Activated CD4-positive, alpha-beta T cell treated with anti-CD3 and anti-CD28 coated beads, Interleukin-2, amount 10 ng/mL, durations not matched to agents 24 days and 14 days (primary cell): ENCODE results near the gene CCIN. TPM values are rescaled to one million over a fixed set of nuclear protein-coding genes. Genes with fewer than 3 reads are reported as not detected.

Source experiments
- DNase-seq: peaks from one replicate; pipeline ENCODE4 v3.0.0; 2022
- H3K27ac Mint-ChIP-seq: one replicate; pipeline ENCODE4 v1.8.0; 2022; ENCODE audit warnings: mild to moderate bottlenecking, mixed read lengths
- H3K27me3 Mint-ChIP-seq: one replicate; pipeline ENCODE4 v1.8.0; 2022; ENCODE audit warnings: mixed read lengths
- H3K36me3 Mint-ChIP-seq: one replicate; pipeline ENCODE4 v1.8.0; 2022; ENCODE audit warnings: low read depth, mild to moderate bottlenecking, mixed read lengths
- H3K4me1 Mint-ChIP-seq: one replicate; pipeline ENCODE4 v1.8.0; 2021; ENCODE audit warnings: mixed read lengths
- H3K4me3 Mint-ChIP-seq: one replicate; pipeline ENCODE4 v1.8.0; 2022; ENCODE audit warnings: mild to moderate bottlenecking, moderate library complexity, mixed read lengths
- H3K9me3 Mint-ChIP-seq: one replicate; pipeline ENCODE4 v1.8.0; 2021; ENCODE audit warnings: mixed read lengths
- intact Hi-C: fragments of 100-400 bp; cut with micrococcal nuclease; formaldehyde crosslinking; loops from one replicate; pipeline ENCODE4 v1.15.1; 2023
- total RNA-seq: library from RNA; stranded (reverse); gene quantifications from 2 replicates; pipeline ENCODE4 v1.2.3, GENCODE V29; 2022

The CCIN gene
- total RNA-seq, 1 donor from 2014 or later: not detected

GRCh38 chr9:36144309-36145232 is 24.6 kb upstream of the CCIN start:
- intact Hi-C loops: no loop called here
- Mint-ChIP-seq H3K4me3 (peak overlapping the region; percentile 85), H3K4me1 (peaks cover 85% of the 10 kb centered on the region), H3K36me3 (peaks cover 37% of the 10 kb centered on the region), H3K27me3 (no peaks in the 10 kb centered on the region), H3K27ac (peak overlapping the region; percentile 94), H3K9me3 (peaks cover 16% of the 10 kb centered on the region)
- peak; percentile 80 for DNase-seq

- H3K36me3 Mint-ChIP-seq: peaks cover 38% of the 10 kb centered on the region
- intact Hi-C loops: no loop called here
- H3K27ac Mint-ChIP-seq: no peak overlapping the region
- H3K4me1 Mint-ChIP-seq: peaks cover 80% of the 10 kb centered on the region
- H3K4me3 Mint-ChIP-seq: peak overlapping the region; percentile 85
- no peak for DNase-seq
- peaks cover 16% of the 10 kb centered on the region for H3K9me3 Mint-ChIP-seq
- no peaks in the 10 kb centered on the region for H3K27me3 Mint-ChIP-seq
Measured at GRCh38 chr9:36145970-36146369, 23.2 kb upstream of the CCIN start.

GRCh38 chr9:36146651-36147050 is 22.5 kb upstream of the CCIN start:
- DNase-seq: no peak
- peaks cover 81% of the 10 kb centered on the region for H3K4me1 Mint-ChIP-seq
- intact Hi-C loops: no loop called here
- no peaks in the 10 kb centered on the region for H3K27me3 Mint-ChIP-seq
- H3K9me3 Mint-ChIP-seq: peaks cover 16% of the 10 kb centered on the region
- no peak overlapping the region for H3K4me3 Mint-ChIP-seq
- H3K27ac Mint-ChIP-seq: no peak overlapping the region
- H3K36me3 Mint-ChIP-seq: peaks cover 40% of the 10 kb centered on the region

GRCh38 chr9:36147441-36148175 is 21.6 kb upstream of the CCIN start:
- Mint-ChIP-seq H3K9me3 (peaks cover 16% of the 10 kb centered on the region), H3K27me3 (no peaks in the 10 kb centered on the region), H3K4me1 (peaks cover 80% of the 10 kb centered on the region), H3K4me3 (peak overlapping the region; percentile 18), H3K36me3 (peaks cover 45% of the 10 kb centered on the region), H3K27ac (peak overlapping the region; percentile 41)
- DNase-seq: no peak
- intact Hi-C loops: loop anchor here (1.0 kb wide), 1 partner anchor 10 kb away; no protein-coding TSS in a partner anchor

GRCh38 chr9:36148311-36149051 is 20.7 kb upstream of the CCIN start:
- peaks cover 76% of the 10 kb centered on the region for H3K4me1 Mint-ChIP-seq
- H3K36me3 Mint-ChIP-seq: peaks cover 46% of the 10 kb centered on the region
- peak overlapping the region; percentile 5 for H3K4me3 Mint-ChIP-seq
- DNase-seq: peak; percentile 85
- H3K9me3 Mint-ChIP-seq: peaks cover 16% of the 10 kb centered on the region
- peak overlapping the region; percentile 45 for H3K27ac Mint-ChIP-seq
- intact Hi-C loops: loop anchor here (1.0 kb wide), 1 partner anchor 11 kb away; no protein-coding TSS in a partner anchor
- H3K27me3 Mint-ChIP-seq: no peaks in the 10 kb centered on the region

GRCh38 chr9:36149197-36149596 is 20.0 kb upstream of the CCIN start:
- peaks cover 16% of the 10 kb centered on the region for H3K9me3 Mint-ChIP-seq
- no peak for DNase-seq
- intact Hi-C loops: no loop called here
- peak overlapping the region; percentile 32 for H3K27ac Mint-ChIP-seq
- peaks cover 46% of the 10 kb centered on the region for H3K36me3 Mint-ChIP-seq
- H3K4me1 Mint-ChIP-seq: peaks cover 74% of the 10 kb centered on the region
- H3K4me3 Mint-ChIP-seq: no peak overlapping the region
- no peaks in the 10 kb centered on the region for H3K27me3 Mint-ChIP-seq

- intact Hi-C loops: loop anchor here (1.0 kb wide), 3 partner anchors 10 to 40 kb away; partner anchors contain the start of genes CLTA and GLIPR2
- Mint-ChIP-seq H3K27ac (peak overlapping the region; percentile 87), H3K9me3 (peaks cover 10% of the 10 kb centered on the region), H3K4me3 (peak overlapping the region; percentile 72), H3K4me1 (peaks cover 66% of the 10 kb centered on the region), H3K27me3 (no peaks in the 10 kb centered on the region), H3K36me3 (peaks cover 44% of the 10 kb centered on the region)
- no peak for DNase-seq
Measured at GRCh38 chr9:36150574-36151315, 18.4 kb upstream of the CCIN start.

- intact Hi-C loops: loop anchor here (1.0 kb wide), 3 partner anchors 11 to 39 kb away; partner anchors contain the start of genes CLTA and GLIPR2
- DNase-seq: peak; percentile 96
- Mint-ChIP-seq H3K9me3 (peaks cover 4% of the 10 kb centered on the region), H3K36me3 (peaks cover 39% of the 10 kb centered on the region), H3K4me1 (peaks cover 62% of the 10 kb centered on the region), H3K4me3 (peak overlapping the region; percentile 72), H3K27me3 (no peaks in the 10 kb centered on the region), H3K27ac (peak overlapping the region; percentile 87)
Measured at GRCh38 chr9:36151316-36152210, 17.6 kb upstream of the CCIN start.

- peaks cover 51% of the 10 kb centered on the region for H3K4me1 Mint-ChIP-seq
- H3K27ac Mint-ChIP-seq: peak overlapping the region; percentile 79
- H3K36me3 Mint-ChIP-seq: peaks cover 36% of the 10 kb centered on the region
Measured at GRCh38 chr9:36152741-36153438, 16.3 kb upstream of the CCIN start.

GRCh38 chr9:36153746-36154145 is 15.4 kb upstream of the CCIN start:
- Mint-ChIP-seq H3K4me1 (peaks cover 49% of the 10 kb centered on the region), H3K36me3 (peaks cover 37% of the 10 kb centered on the region), H3K4me3 (peak overlapping the region; percentile 19), H3K9me3 (peaks cover 5% of the 10 kb centered on the region), H3K27me3 (no peaks in the 10 kb centered on the region), H3K27ac (peak overlapping the region; percentile 79)
- intact Hi-C loops: no loop called here
- DNase-seq: no peak

More at GRCh38 chr9:36152741-36153438, 16.3 kb upstream of the CCIN start:
- Mint-ChIP-seq H3K9me3 (no peaks in the 10 kb centered on the region), H3K27me3 (no peaks in the 10 kb centered on the region), H3K4me3 (peak overlapping the region; percentile 39)
- DNase-seq: no peak
- intact Hi-C loops: no loop called here

- intact Hi-C loops: no loop called here
- peaks cover 44% of the 10 kb centered on the region for H3K36me3 Mint-ChIP-seq
- peak overlapping the region; percentile 19 for H3K4me3 Mint-ChIP-seq
Measured at GRCh38 chr9:36154331-36154952, 14.7 kb upstream of the CCIN start.

More at GRCh38 chr9:36154331-36154952, 14.7 kb upstream of the CCIN start:
- Mint-ChIP-seq H3K4me1 (peaks cover 49% of the 10 kb centered on the region), H3K27me3 (no peaks in the 10 kb centered on the region), H3K27ac (peak overlapping the region; percentile 61), H3K9me3 (peaks cover 5% of the 10 kb centered on the region)
- no peak for DNase-seq
